ENCODE results near the gene IRAK1. TPM values are rescaled to one million over a fixed set of nuclear protein-coding genes. Genes with fewer than 3 reads are reported as not detected.

The IRAK1 gene
- total and polyA plus RNA-seq, 2 of the 8 experiments (the other 6 are each of a cell fraction or from before 2014, with no cell fraction given): 26.6 to 41.7 TPM

- Histone ChIP-seq H3K4me1 (replicated peaks in 1 of 4; ENCODE audit: control insufficient read depth in 3 of 4, insufficient read depth in 4 of 4, low read length in 3 of 4) (peaks cover 2 to 32% (median 11%) of the 10 kb centered on the region in 4 experiments), H2AFZ (ENCODE audit: low read length) (no peak overlapping the region), H3K4ac (replicated peaks; ENCODE audit: insufficient read length, low read depth, low read length) (no peak overlapping the region), H3K4me2 (ENCODE audit: insufficient read depth in 1 of 2, low read depth in 2 of 2, low read length in 2 of 2) (peak overlapping the region; percentile 70 to 74), H3K56ac (replicated peaks; ENCODE audit: insufficient read length, low read depth, low read length) (no peak overlapping the region), H3K9ac (replicated peaks in 1 of 4; ENCODE audit: extremely low read depth in 1 of 4, low read depth in 3 of 4, low read length in 3 of 4) (peak overlapping the region in 2 of 4 experiments; percentile 42 to 62; a peak in 4 of 7 replicates), H2BK20ac (ENCODE audit: low read length) (no peak overlapping the region), H2BK5ac (ENCODE audit: low read depth, low read length) (no peak overlapping the region; the same call in 1 of the 2 replicates), H4K8ac (ENCODE audit: extremely low read depth, insufficient read depth, low read length) (no peak overlapping the region), H2BK15ac (ENCODE audit: low read length) (no peak overlapping the region), H3K79me1 (ENCODE audit: low read depth, low read length) (no peaks in the 10 kb centered on the region), H3K18ac (ENCODE audit: extremely low read depth, low read length) (no peak overlapping the region), H2AK5ac (ENCODE audit: low read depth, low read length) (no peak overlapping the region), H3K4me3 (ENCODE audit: extremely low read depth in 1 of 4, insufficient read depth in 2 of 4, low read depth in 3 of 4, low read length in 4 of 4) (peak overlapping the region in 2 of 4 experiments; percentile 27 to 58; a peak in 3 of 8 replicates), H3K23ac (ENCODE audit: insufficient read length) (no peak overlapping the region), H2BK12ac (ENCODE audit: low read depth, low read length) (no peak overlapping the region), H3K79me2 (ENCODE audit: control insufficient read depth in 1 of 2, insufficient read depth in 2 of 2, low read length in 2 of 2) (no peaks in the 10 kb centered on the region), H3K36me3 (ENCODE audit: control insufficient read depth in 2 of 4, insufficient read depth in 4 of 4, low read length in 3 of 4) (peaks cover 2 to 11% (median 7%) of the 10 kb centered on the region in 4 experiments; a peak in 3 of 8 replicates), H4K20me1 (replicated peaks in 1 of 2; ENCODE audit: control insufficient read depth in 1 of 2, insufficient read depth in 2 of 2, low read length in 2 of 2) (no peaks in the 10 kb centered on the region), H3K27ac (ENCODE audit: low read depth, low read length) (peak overlapping the region; percentile 36; the same call in 1 of the 2 replicates), H3K9me3 (ENCODE audit: insufficient read depth in 2 of 2, low read depth in 1 of 2, low read length in 1 of 2) (no peaks in the 10 kb centered on the region), H3K23me2 (ENCODE audit: low read depth, low read length) (peaks cover 2% of the 10 kb centered on the region; the same call in 1 of the 2 replicates), H4K5ac (ENCODE audit: insufficient read length, low read depth, low read length) (no peak overlapping the region), H2BK120ac (replicated peaks; ENCODE audit: low read depth, low read length) (no peak overlapping the region), H3K14ac (ENCODE audit: insufficient read length) (no peak overlapping the region), H3K27me3 (replicated peaks in 1 of 4; ENCODE audit: control insufficient read depth in 3 of 4, extremely low read depth in 1 of 4, insufficient read depth in 3 of 4, low read length in 3 of 4) (no peaks in the 10 kb centered on the region), H4K91ac (replicated peaks; ENCODE audit: insufficient read length, low read length) (no peak overlapping the region)
- CTCF ChIA-PET (ENCODE audit: partially characterized antibody): interaction anchor here (0.7 to 2.5 kb wide), 5 partner anchors 9 to 126 kb away, joined by 3 to 9 read pairs (median 6); no protein-coding TSS in a partner anchor
- no peak for FAIRE-seq
- no peak for TF ChIP-seq TAF7 (optimal IDR thresholded peaks at IDR 0.05; ENCODE audit: borderline replicate concordance, low read depth, low read length)
- TF ChIP-seq SIRT6 (IDR thresholded peaks at IDR 0.05; ENCODE audit: low read length): no peak
- TF ChIP-seq ZNF274 (IDR thresholded peaks at IDR 0.05; ENCODE audit: borderline replicate concordance, extremely low read depth, low read length): no peak
- TF ChIP-seq EP300 (IDR thresholded peaks at IDR 0.05; ENCODE audit: borderline replicate concordance in 1 of 2, low read depth in 2 of 2, low read length in 2 of 2): no peak
- TF ChIP-seq RBBP5 (IDR thresholded peaks at IDR 0.05; ENCODE audit: borderline replicate concordance, low read depth, low read length): no peak
- no peak for TF ChIP-seq PHF8 (conservative IDR thresholded peaks at IDR 0.05; ENCODE audit: low read depth, low read length)
- TF ChIP-seq CEBPB (IDR thresholded peaks at IDR 0.05; ENCODE audit: low read depth, low read length): no peak
- TF ChIP-seq MAFK (IDR thresholded peaks at IDR 0.05; ENCODE audit: low read depth, low read length): no peak
- no peak for TF ChIP-seq TBP (IDR thresholded peaks at IDR 0.05; ENCODE audit: low read depth, low read length)
- TF ChIP-seq BACH1 (IDR thresholded peaks at IDR 0.05; ENCODE audit: low read length): no peak
- no peak for TF ChIP-seq SUZ12 (IDR thresholded peaks at IDR 0.05; ENCODE audit: low read length)
- no peak for TF ChIP-seq TAF1 (IDR thresholded peaks at IDR 0.05; ENCODE audit: low read depth, low read length)
- no peak for DNase-seq (ENCODE audit: low read depth in 1 of 2, low spot score in 2 of 2)
- POLR2A ChIA-PET (ENCODE audit: partially characterized antibody): interaction anchor here (0.9 to 2.4 kb wide), 7 partner anchors 10 to 95 kb away, joined by 3 to 8 read pairs (median 3); partner anchors contain the start of genes ARHGAP4 and HCFC1
- WGBS, 2 experiments (ENCODE audit: extremely low coverage in 1 of 2, insufficient coverage in 1 of 2, insufficient read length in 1 of 2, insufficient replicate concordance in 2 of 2, low coverage in 1 of 2, low lambda C conversion rate in 2 of 2, missing lambda C conversion rate in 1 of 2): 89% methylated on average over 3 of the region's 9 CpGs; no CpG with 5 or more reads in 1 of the 2 experiments
Observed at GRCh38 chrX:154020536-154021115, 924 bp upstream of the IRAK1 start.
